Measurements from ENCODE around the gene MEI1. TPM values are rescaled to one million over a fixed set of nuclear protein-coding genes. Genes with fewer than 3 reads are reported as not detected.

MEI1 gene
- total and polyA plus RNA-seq, 2 experiments from 2014 or later: 0.18 TPM; not detected in 1

- Histone ChIP-seq H3K36me3 (replicated peaks; ENCODE audit: insufficient read depth, low read depth) (no peaks in the 10 kb centered on the region), H3K79me2 (no peaks in the 10 kb centered on the region), H4K20me1 (ENCODE audit: insufficient read depth, poor library complexity, severe bottlenecking) (no peaks in the 10 kb centered on the region), H3K27me3 (no peaks in the 10 kb centered on the region), H3K4me1 (ENCODE audit: insufficient read depth) (no peaks in the 10 kb centered on the region), H3K4me3 (no peak overlapping the region), H3K9me2 (replicated peaks; ENCODE audit: insufficient read depth) (no peaks in the 10 kb centered on the region), H2AFZ (no peak overlapping the region), H3K4me2 (no peak overlapping the region), H3K27ac (no peak overlapping the region), H3K9me3 (ENCODE audit: low read depth) (no peaks in the 10 kb centered on the region)
- no peak for DNase-seq (ENCODE audit: low spot score)
- no peak for TF ChIP-seq EZH2 (IDR thresholded peaks at IDR 0.05; ENCODE audit: borderline replicate concordance)
- TF ChIP-seq CTCF (IDR thresholded peaks at IDR 0.05; ENCODE audit: poor library complexity): no peak
- no peak for TF ChIP-seq EZH2phosphoT487 (IDR thresholded peaks at IDR 0.05; ENCODE audit: low read depth, severe bottlenecking, unreplicated experiment)
- WGBS (ENCODE audit: low lambda C conversion rate, missing lambda C conversion rate): 98% methylated on average over 4 of the region's 4 CpGs
These were observed 120.0 kb downstream of the MEI1 start for GRCh38 chr22:41819257-41819656.

DNA sequence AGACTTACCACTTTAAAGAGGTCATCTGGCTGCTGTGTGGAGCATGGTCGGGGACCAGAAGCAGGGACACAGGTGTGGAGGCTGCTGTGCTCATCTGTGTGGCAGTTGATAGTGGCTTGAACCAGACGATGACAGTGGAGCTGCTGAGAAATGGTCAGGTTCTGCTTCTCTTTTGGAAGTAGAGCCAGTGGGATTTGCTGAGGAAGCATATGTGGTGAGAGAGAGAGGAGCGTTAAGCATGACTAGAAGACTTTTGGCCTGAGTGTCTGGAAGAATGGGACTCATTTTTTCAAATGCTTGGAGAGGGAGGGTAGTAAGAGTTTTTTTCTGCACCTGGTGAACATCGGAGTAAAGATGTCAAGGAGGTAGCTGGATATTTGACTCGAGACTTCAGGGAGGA, 121.1 kb downstream of the MEI1 start:
- H3K36me3 ChIP-seq (replicated peaks; ENCODE audit: insufficient read depth, low read depth): no peaks in the 10 kb centered on the region
- WGBS (ENCODE audit: low lambda C conversion rate, missing lambda C conversion rate): 91% methylated on average over 5 of the region's 5 CpGs
- H4K20me1 ChIP-seq (ENCODE audit: insufficient read depth, poor library complexity, severe bottlenecking): no peaks in the 10 kb centered on the region
- H3K4me2 ChIP-seq: no peak overlapping the region
- DNase-seq (ENCODE audit: low spot score): no peak
- H3K79me2 ChIP-seq: no peaks in the 10 kb centered on the region
- H3K27me3 ChIP-seq: no peaks in the 10 kb centered on the region
- no peak overlapping the region for H2AFZ ChIP-seq
- H3K9me3 ChIP-seq (ENCODE audit: low read depth): no peaks in the 10 kb centered on the region
- no peak overlapping the region for H3K27ac ChIP-seq
- H3K9me2 ChIP-seq (replicated peaks; ENCODE audit: insufficient read depth): no peaks in the 10 kb centered on the region
- H3K4me1 ChIP-seq (ENCODE audit: insufficient read depth): peaks cover 3% of the 10 kb centered on the region
- H3K4me3 ChIP-seq: no peak overlapping the region
- TF ChIP-seq CTCF (IDR thresholded peaks at IDR 0.05; ENCODE audit: poor library complexity) (no peak), EZH2 (IDR thresholded peaks at IDR 0.05; ENCODE audit: borderline replicate concordance) (no peak), EZH2phosphoT487 (IDR thresholded peaks at IDR 0.05; ENCODE audit: low read depth, severe bottlenecking, unreplicated experiment) (no peak)

- TF ChIP-seq CTCF (IDR thresholded peaks at IDR 0.05; ENCODE audit: poor library complexity) (no peak), EZH2phosphoT487 (IDR thresholded peaks at IDR 0.05; ENCODE audit: low read depth, severe bottlenecking, unreplicated experiment) (no peak), EZH2 (IDR thresholded peaks at IDR 0.05; ENCODE audit: borderline replicate concordance) (no peak)
- H3K79me2 ChIP-seq: no peaks in the 10 kb centered on the region
- H3K4me2 ChIP-seq: no peak overlapping the region
- H3K36me3 ChIP-seq (replicated peaks; ENCODE audit: insufficient read depth, low read depth): no peaks in the 10 kb centered on the region
- no peaks in the 10 kb centered on the region for H3K9me2 ChIP-seq (replicated peaks; ENCODE audit: insufficient read depth)
- peaks cover 15% of the 10 kb centered on the region for H3K4me1 ChIP-seq (ENCODE audit: insufficient read depth)
- no peaks in the 10 kb centered on the region for H4K20me1 ChIP-seq (ENCODE audit: insufficient read depth, poor library complexity, severe bottlenecking)
- H3K4me3 ChIP-seq: no peak overlapping the region
- 86% methylated on average over 12 of the region's 12 CpGs for WGBS (ENCODE audit: low lambda C conversion rate, missing lambda C conversion rate)
- H3K27me3 ChIP-seq: no peaks in the 10 kb centered on the region
- DNase-seq (ENCODE audit: low spot score): no peak
- H2AFZ ChIP-seq: no peak overlapping the region
- H3K9me3 ChIP-seq (ENCODE audit: low read depth): no peaks in the 10 kb centered on the region
- no peak overlapping the region for H3K27ac ChIP-seq
These were observed 122.4 kb downstream of the MEI1 start for GRCh38 chr22:41821471-41822316.
